GM19467 (cell line): Measurements from ENCODE around the gene RARRES1.
A peak's percentile ranks its signal among the peaks of the same experiment; 100 is the strongest.

ENCODE experiments used
- ATAC-seq: cut with Tn5 transposase; IDR thresholded peaks from one replicate; pipeline ENCODE4 v1.9.1; 2021; ENCODE audit warnings: mild to moderate bottlenecking, moderate library complexity; ENCODE audit not compliant: unreplicated experiment

The RARRES1 gene

GRCh38 chr3:158731938-158732855, at the start of gene RARRES1:
Gene RARRES1, minus strand, starts transcription at chr3:158732457. Its CDS starts 42 bp downstream, at chr3:158732415.
- ATAC-seq, result peak; percentile 86

GRCh38 chr3:158781849-158782248, 49.6 kb upstream of the RARRES1 start:
- no peak for ATAC-seq

- ATAC-seq, result no peak
These were observed 48.9 kb upstream of the RARRES1 start for GRCh38 chr3:158781191-158781590.

- ATAC-seq, result no peak
These were observed 48.5 kb upstream of the RARRES1 start for GRCh38 chr3:158780766-158781165.

- ATAC-seq, result no peak
These were observed 45.1 kb upstream of the RARRES1 start for GRCh38 chr3:158777161-158777873.

GRCh38 chr3:158776531-158776930, 44.3 kb upstream of the RARRES1 start:
- no peak for ATAC-seq

- peak; percentile 76 for ATAC-seq
These were observed 43.5 kb upstream of the RARRES1 start for GRCh38 chr3:158775426-158776410.

- no peak for ATAC-seq
These were observed 42.7 kb upstream of the RARRES1 start for GRCh38 chr3:158774965-158775364.

- ATAC-seq, result no peak
These were observed 41.9 kb upstream of the RARRES1 start for GRCh38 chr3:158773845-158774830.

- ATAC-seq, result no peak
These were observed 40.9 kb upstream of the RARRES1 start for GRCh38 chr3:158773166-158773565.

GRCh38 chr3:158771982-158772381, 39.7 kb upstream of the RARRES1 start:
- no peak for ATAC-seq

- ATAC-seq, result no peak
These were observed 39.3 kb upstream of the RARRES1 start for GRCh38 chr3:158771577-158771976.

GRCh38 chr3:158770741-158771350, 38.6 kb upstream of the RARRES1 start:
- no peak for ATAC-seq

- ATAC-seq, result no peak
These were observed 37.9 kb upstream of the RARRES1 start for GRCh38 chr3:158769952-158770740.

GRCh38 chr3:158769549-158769948, 37.3 kb upstream of the RARRES1 start:
- ATAC-seq, result no peak

GRCh38 chr3:158768881-158769543, 36.8 kb upstream of the RARRES1 start:
- no peak for ATAC-seq

- no peak for ATAC-seq
These were observed 36.1 kb upstream of the RARRES1 start for GRCh38 chr3:158768361-158768787.

GRCh38 chr3:158766364-158766763, 34.1 kb upstream of the RARRES1 start:
- ATAC-seq, result no peak
